ENCODE measurements around the gene BEST3. TPM values are rescaled to one million over a fixed set of nuclear protein-coding genes. Genes with fewer than 3 reads are reported as not detected.
"Not testable (repeated sequence)": the region's sequence is repeated elsewhere in the genome, so short reads cannot be mapped to it uniquely, and the experiment has no call there.

BEST3 gene
- polyA plus RNA-seq, 4 donors: 0.19 to 0.60 TPM; not detected in 2

DNA sequence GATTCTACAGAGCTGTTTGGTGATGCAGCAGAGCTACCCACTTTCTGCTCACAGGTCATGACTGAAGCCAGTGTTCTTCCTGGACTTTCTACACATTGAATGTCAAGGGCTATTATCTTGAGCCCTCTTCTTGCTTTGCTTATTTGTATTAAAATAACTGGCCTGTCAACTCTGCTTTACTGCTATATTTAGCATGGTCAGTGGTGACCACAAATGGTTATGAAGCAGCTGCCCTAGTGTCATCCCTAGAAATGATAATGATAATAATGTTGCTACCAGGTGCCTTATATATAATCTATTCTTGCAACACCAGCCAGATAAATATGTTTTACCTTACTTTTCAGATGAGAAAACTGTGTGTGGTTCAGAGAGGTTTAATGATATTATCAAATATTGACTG, 85.8 kb downstream of the BEST3 start:
- FAIRE-seq (no peak), DNase-seq (no peak)
- Histone ChIP-seq H3K4me1 (ENCODE audit: control insufficient read depth in 3 of 3, insufficient read depth in 2 of 3, low read depth in 1 of 3, low read length in 2 of 3) (no peaks in the 10 kb centered on the region), H3K36me3 (ENCODE audit: control insufficient read depth in 3 of 3, insufficient read depth in 2 of 3, low read depth in 1 of 3, low read length in 3 of 3) (no peaks in the 10 kb centered on the region), H3K9me3 (ENCODE audit: control insufficient read depth in 2 of 2, insufficient read depth in 1 of 2, low read depth in 1 of 2, low read length in 1 of 2) (no peaks in the 10 kb centered on the region), H3K27me3 (ENCODE audit: control insufficient read depth in 3 of 3, insufficient read depth in 3 of 3, low read length in 3 of 3) (no peaks in the 10 kb centered on the region), H3K27ac (ENCODE audit: low read depth in 1 of 3, low read length in 2 of 3) (no peak overlapping the region), H3K4me3 (ENCODE audit: low read depth in 1 of 3, low read length in 3 of 3) (no peak overlapping the region)

DNA sequence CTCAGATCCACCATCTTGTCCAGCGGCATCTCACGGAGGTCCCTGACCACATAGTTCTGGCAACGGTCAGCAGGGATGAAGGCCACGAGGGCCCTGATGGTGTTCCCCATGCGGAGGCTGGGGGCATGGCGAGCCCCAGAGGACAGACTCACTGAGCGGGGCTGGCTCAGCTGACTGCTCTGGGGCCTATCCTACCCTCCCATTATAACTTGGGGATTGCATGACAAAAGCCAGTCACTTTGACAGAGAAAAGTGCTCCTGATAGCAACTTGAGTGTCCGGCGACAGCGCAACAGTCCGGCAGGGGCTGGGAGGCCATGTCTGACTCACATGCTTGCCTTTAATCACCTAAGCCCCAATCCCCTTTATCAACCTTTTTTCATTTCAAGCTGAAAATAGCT, 88.4 kb downstream of the BEST3 start, which contains the start of gene LRRC10:
TSS of gene LRRC10 (minus strand) at position 179 of the 400 bp plus-strand sequence. CDS start at position 110, 69 bp downstream.
- Histone ChIP-seq H3K27me3 (ENCODE audit: control insufficient read depth in 3 of 3, insufficient read depth in 3 of 3, low read length in 3 of 3) (no peaks in the 10 kb centered on the region), H3K9me3 (ENCODE audit: control insufficient read depth in 2 of 2, insufficient read depth in 1 of 2, low read depth in 1 of 2, low read length in 1 of 2) (no peaks in the 10 kb centered on the region), H3K4me3 (ENCODE audit: low read depth in 1 of 3, low read length in 3 of 3) (no peak within 1 kb of the TSS), H3K4me1 (ENCODE audit: control insufficient read depth in 3 of 3, insufficient read depth in 2 of 3, low read depth in 1 of 3, low read length in 2 of 3) (no peaks in the 10 kb centered on the region), H3K36me3 (ENCODE audit: control insufficient read depth in 3 of 3, insufficient read depth in 2 of 3, low read depth in 1 of 3, low read length in 3 of 3) (no peaks in the 10 kb centered on the region), H3K27ac (ENCODE audit: low read depth in 1 of 3, low read length in 2 of 3) (no peak within 1 kb of the TSS)
- FAIRE-seq: no peak
- 92 to 95% (median 94%) methylated on average over 11 of the region's 11 CpGs for WGBS, 3 donors
- no peak for DNase-seq

DNA sequence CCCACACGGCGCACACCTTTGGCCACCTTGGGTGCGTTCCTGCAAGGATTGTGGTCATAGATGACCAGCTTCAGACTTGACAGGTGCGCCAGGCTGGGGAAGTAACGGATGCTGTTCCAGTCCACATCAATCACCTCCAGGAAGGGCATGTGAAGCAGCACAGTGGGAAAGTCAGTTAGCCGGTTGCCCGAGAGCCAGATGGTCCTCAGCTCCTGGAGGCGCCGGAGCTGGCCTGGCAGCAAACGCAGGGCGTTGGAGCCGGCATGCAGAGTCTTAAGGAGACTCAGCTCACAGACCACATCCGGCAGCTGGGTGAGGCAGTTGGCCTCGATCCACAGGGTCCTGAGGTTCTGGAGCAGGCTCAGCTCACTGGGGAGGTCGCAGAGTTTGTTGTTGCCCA, 89.0 kb downstream of the BEST3 start:
- Histone ChIP-seq H3K27ac (ENCODE audit: low read depth in 1 of 3, low read length in 2 of 3) (no peak overlapping the region), H3K4me1 (ENCODE audit: control insufficient read depth in 3 of 3, insufficient read depth in 2 of 3, low read depth in 1 of 3, low read length in 2 of 3) (no peaks in the 10 kb centered on the region), H3K4me3 (ENCODE audit: low read depth in 1 of 3, low read length in 3 of 3) (no peak overlapping the region), H3K9me3 (ENCODE audit: control insufficient read depth in 2 of 2, insufficient read depth in 1 of 2, low read depth in 1 of 2, low read length in 1 of 2) (no peaks in the 10 kb centered on the region), H3K27me3 (ENCODE audit: control insufficient read depth in 3 of 3, insufficient read depth in 3 of 3, low read length in 3 of 3) (no peaks in the 10 kb centered on the region), H3K36me3 (ENCODE audit: control insufficient read depth in 3 of 3, insufficient read depth in 2 of 3, low read depth in 1 of 3, low read length in 3 of 3) (no peaks in the 10 kb centered on the region)
- no peak for FAIRE-seq
- WGBS, 3 donors: 89 to 92% (median 91%) methylated on average over 15 of the region's 15 CpGs
- no peak for DNase-seq

DNA sequence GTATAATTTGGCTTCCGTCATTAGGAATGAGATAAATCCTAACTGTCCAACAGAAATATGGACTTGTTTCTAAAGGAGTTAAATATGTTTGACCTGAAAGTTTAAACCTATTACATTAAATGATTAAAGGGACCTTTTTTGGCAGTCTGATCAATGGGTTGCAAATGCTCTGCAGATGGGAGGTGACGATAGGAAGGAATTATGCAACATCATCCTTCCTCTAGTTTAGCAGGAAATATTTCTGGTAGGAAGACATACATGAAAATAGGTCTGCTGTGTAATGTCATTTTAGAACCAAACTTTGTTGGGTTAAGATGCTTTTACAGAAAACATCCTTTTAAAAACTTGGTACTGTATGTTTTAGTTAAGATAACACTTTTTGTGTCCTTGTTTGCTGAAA, 91.0 kb downstream of the BEST3 start:
- no peaks in the 10 kb centered on the region for H3K9me3 ChIP-seq (ENCODE audit: control insufficient read depth in 2 of 2, insufficient read depth in 1 of 2, low read depth in 1 of 2, low read length in 1 of 2)
- no peaks in the 10 kb centered on the region for H3K4me1 ChIP-seq (ENCODE audit: control insufficient read depth in 3 of 3, insufficient read depth in 2 of 3, low read depth in 1 of 3, low read length in 2 of 3)
- H3K36me3 ChIP-seq (ENCODE audit: control insufficient read depth in 3 of 3, insufficient read depth in 2 of 3, low read depth in 1 of 3, low read length in 3 of 3): no peaks in the 10 kb centered on the region
- WGBS, 3 donors: 65 to 75% (median 75%) methylated on average over 2 of the region's 2 CpGs
- no peak for FAIRE-seq
- no peaks in the 10 kb centered on the region for H3K27me3 ChIP-seq (ENCODE audit: control insufficient read depth in 3 of 3, insufficient read depth in 3 of 3, low read length in 3 of 3)
- no peak for DNase-seq
- no peak overlapping the region for H3K27ac ChIP-seq (ENCODE audit: low read depth in 1 of 3, low read length in 2 of 3)
- no peak overlapping the region for H3K4me3 ChIP-seq (ENCODE audit: low read depth in 1 of 3, low read length in 3 of 3)

DNA sequence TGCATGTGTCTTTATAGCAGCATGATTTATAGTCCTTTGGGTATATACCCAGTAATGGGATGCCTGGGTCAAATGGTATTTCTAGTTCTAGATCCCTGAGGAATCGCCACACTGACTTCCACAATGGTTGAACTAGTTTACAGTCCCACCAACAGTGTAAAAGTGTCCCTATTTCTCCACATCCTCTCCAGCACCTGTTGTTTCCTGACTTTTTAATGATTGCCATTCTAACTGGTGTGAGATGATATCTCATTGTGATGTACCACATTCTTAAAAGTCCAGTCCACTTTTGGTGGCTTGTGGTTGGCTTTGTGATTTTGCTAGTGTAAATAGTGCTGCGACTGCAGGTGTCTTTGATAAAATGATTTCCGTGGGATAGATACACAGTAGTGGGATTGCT, 94.8 kb downstream of the BEST3 start:
- not testable (repeated sequence) for H3K27me3 ChIP-seq (ENCODE audit: control insufficient read depth in 3 of 3, insufficient read depth in 3 of 3, low read length in 3 of 3); FAIRE-seq

More for the DNA sequence above, 94.8 kb downstream of the BEST3 start:
- not testable (repeated sequence) for H3K27ac ChIP-seq (ENCODE audit: low read depth in 1 of 3, low read length in 2 of 3); H3K4me1 ChIP-seq (ENCODE audit: control insufficient read depth in 3 of 3, insufficient read depth in 2 of 3, low read depth in 1 of 3, low read length in 2 of 3); H3K4me3 ChIP-seq (ENCODE audit: low read depth in 1 of 3, low read length in 3 of 3); DNase-seq; H3K9me3 ChIP-seq (ENCODE audit: control insufficient read depth in 2 of 2, insufficient read depth in 1 of 2, low read depth in 1 of 2, low read length in 1 of 2)
- WGBS, 3 donors: 74 to 86% (median 81%) methylated on average over 2 of the region's 3 CpGs
- peaks cover 9 to 18% (median 17%) of the 10 kb centered on the region in 3 donors for H3K36me3 ChIP-seq (ENCODE audit: control insufficient read depth in 3 of 3, insufficient read depth in 2 of 3, low read depth in 1 of 3, low read length in 3 of 3)

Other genes starting within 250 kb of the BEST3 start
- gene FRS2, start 228.9 kb downstream of the BEST3 start, polyA plus RNA-seq: 10 to 100 TPM in 2 of 4 donors, 1 to 10 TPM in 2; 5.9 to 30.3 (median 9.3) TPM
- 100 to 1,000 TPM in 2 of 4 donors, 10 to 100 TPM in 2; 63.7 to 140 (median 104) TPM for gene CCT2, start 113.8 kb downstream of the BEST3 start, polyA plus RNA-seq
- not detected for gene LRRC10, start 88.4 kb downstream of the BEST3 start, polyA plus RNA-seq
- 10 to 100 TPM; 26.5 to 61.9 (median 49.9) TPM for gene RAB3IP, start 39.6 kb upstream of the BEST3 start, polyA plus RNA-seq
- 10 to 100 TPM; 16.7 to 56.5 (median 42.8) TPM for gene MYRFL, start 125.9 kb upstream of the BEST3 start, polyA plus RNA-seq